Measurements from ENCODE around the gene SPATA20.

Gene SPATA20

GRCh38 chr17:50604513-50604912, 57.5 kb downstream of the SPATA20 start:
- no peak for DNase-seq

- no peak for DNase-seq
Measured at GRCh38 chr17:50605429-50605828, 58.5 kb downstream of the SPATA20 start.
